LNCaP clone FGC (cell line): ENCODE results near the gene CASQ1.

Experiments used
- DNase-seq: peaks from one replicate; pipeline ENCODE4 v3.0.0-alpha.2; 2011; ENCODE audit warnings: low read depth
- H3K4me3 ChIP-seq: 2 replicates; pipeline ENCODE4 v1.5.1; 2011; ENCODE audit warnings: mild to moderate bottlenecking, low read depth, low read length, control low read depth
- CTCF ChIP-seq: IDR thresholded peaks from 2 replicates; pipeline ENCODE4 v1.5.1; 2012; ENCODE audit warnings: mild to moderate bottlenecking; ENCODE audit not compliant: control insufficient read depth, insufficient read depth; ENCODE audit errors: extremely low read depth

The CASQ1 gene

GRCh38 chr1:160189649-160190625 lies at the start of gene CASQ1:
Gene CASQ1 (plus strand): TSS chr1:160190575. CDS start chr1:160190752, 177 bp downstream.
- no peak for DNase-seq
- no peak for TF ChIP-seq CTCF
- no peak within 1 kb of the TSS for H3K4me3 ChIP-seq

- no peak overlapping the region for H3K4me3 ChIP-seq
- no peak for DNase-seq
- TF ChIP-seq CTCF = no peak
These were observed 46.7 kb upstream of the CASQ1 start for GRCh38 chr1:160143695-160144094.

- TF ChIP-seq CTCF = no peak
- no peak for DNase-seq
- H3K4me3 ChIP-seq = no peak overlapping the region
These were observed 45.5 kb upstream of the CASQ1 start for GRCh38 chr1:160144921-160145320.

- no peak for TF ChIP-seq CTCF
- DNase-seq = no peak
- H3K4me3 ChIP-seq = no peak overlapping the region
These were observed 44.3 kb upstream of the CASQ1 start for GRCh38 chr1:160146107-160146506.

- no peak overlapping the region for H3K4me3 ChIP-seq
- TF ChIP-seq CTCF = no peak
- DNase-seq = no peak
These were observed 42.3 kb upstream of the CASQ1 start for GRCh38 chr1:160148121-160148520.

GRCh38 chr1:160149233-160149632 lies 41.1 kb upstream of the CASQ1 start:
- no peak overlapping the region for H3K4me3 ChIP-seq
- TF ChIP-seq CTCF = no peak
- no peak for DNase-seq
